ENCODE measurements around the gene SLC6A13.

Gene SLC6A13

DNA sequence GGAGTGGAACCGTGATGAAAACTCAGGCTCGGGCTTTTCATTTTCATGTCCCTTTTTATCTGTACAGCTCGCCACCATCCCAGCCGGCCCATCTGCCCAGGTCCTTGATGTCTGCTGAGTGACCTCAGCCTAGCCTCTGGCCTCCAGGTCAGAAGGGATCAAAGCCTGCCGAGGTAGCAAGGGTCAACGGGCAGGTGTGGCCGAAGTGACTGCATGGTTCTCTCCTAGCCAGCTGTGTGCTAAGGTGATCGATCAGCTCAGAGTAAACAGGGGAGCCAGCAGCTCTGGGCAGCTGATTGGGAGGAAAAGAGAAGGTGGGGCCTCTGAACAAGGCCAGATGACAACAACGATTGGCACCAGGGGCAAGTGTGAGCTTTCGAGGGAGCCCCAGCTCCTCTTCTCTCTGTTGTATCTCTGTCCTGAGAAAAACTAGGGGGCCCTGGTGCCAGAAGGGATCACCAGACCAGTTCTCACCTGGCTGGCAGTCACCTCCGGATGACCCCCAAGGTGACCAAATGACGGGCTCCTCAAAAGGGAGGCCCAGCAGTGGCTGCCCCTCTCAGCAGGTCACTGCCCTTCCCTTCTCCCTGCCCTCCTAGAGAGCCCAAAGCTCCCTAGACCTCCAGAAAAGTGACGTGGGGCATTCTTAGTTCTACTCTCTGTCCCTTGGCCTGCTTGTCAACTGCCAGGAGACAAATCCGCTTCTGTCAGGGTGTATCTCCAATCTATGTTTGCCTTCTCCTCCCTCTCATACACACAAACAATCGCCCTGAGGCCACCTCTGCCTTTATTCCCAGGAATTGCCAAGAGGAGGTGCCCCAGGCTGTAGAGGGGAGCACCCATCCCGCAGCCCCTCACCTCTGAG lies 52.1 kb downstream of the SLC6A13 start:
- Histone ChIP-seq H3K36me3 (no peaks in the 10 kb centered on the region), H3K4me3 (ENCODE audit: low read depth, low read length) (no peak overlapping the region), H3K9me3 (ENCODE audit: severe bottlenecking) (no peaks in the 10 kb centered on the region), H3K27ac (no peak overlapping the region), H3K27me3 (ENCODE audit: insufficient read depth, low read depth, severe bottlenecking) (no peaks in the 10 kb centered on the region)
- no peak for DNase-seq
- TF ChIP-seq, protein P1, sequence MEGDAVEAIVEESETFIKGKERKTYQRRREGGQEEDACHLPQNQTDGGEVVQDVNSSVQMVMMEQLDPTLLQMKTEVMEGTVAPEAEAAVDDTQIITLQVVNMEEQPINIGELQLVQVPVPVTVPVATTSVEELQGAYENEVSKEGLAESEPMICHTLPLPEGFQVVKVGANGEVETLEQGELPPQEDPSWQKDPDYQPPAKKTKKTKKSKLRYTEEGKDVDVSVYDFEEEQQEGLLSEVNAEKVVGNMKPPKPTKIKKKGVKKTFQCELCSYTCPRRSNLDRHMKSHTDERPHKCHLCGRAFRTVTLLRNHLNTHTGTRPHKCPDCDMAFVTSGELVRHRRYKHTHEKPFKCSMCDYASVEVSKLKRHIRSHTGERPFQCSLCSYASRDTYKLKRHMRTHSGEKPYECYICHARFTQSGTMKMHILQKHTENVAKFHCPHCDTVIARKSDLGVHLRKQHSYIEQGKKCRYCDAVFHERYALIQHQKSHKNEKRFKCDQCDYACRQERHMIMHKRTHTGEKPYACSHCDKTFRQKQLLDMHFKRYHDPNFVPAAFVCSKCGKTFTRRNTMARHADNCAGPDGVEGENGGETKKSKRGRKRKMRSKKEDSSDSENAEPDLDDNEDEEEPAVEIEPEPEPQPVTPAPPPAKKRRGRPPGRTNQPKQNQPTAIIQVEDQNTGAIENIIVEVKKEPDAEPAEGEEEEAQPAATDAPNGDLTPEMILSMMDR (IDR thresholded peaks at IDR 0.05; ENCODE audit: low read depth, low read length) = no peak

- H3K9me3 ChIP-seq (ENCODE audit: severe bottlenecking) = no peaks in the 10 kb centered on the region
- no peak for DNase-seq
- H3K27me3 ChIP-seq (ENCODE audit: insufficient read depth, low read depth, severe bottlenecking) = no peaks in the 10 kb centered on the region
- no peak overlapping the region for H3K27ac ChIP-seq
- no peak overlapping the region for H3K4me3 ChIP-seq (ENCODE audit: low read depth, low read length)
- TF ChIP-seq, protein P1 (IDR thresholded peaks at IDR 0.05; ENCODE audit: low read depth, low read length) = no peak
- no peaks in the 10 kb centered on the region for H3K36me3 ChIP-seq
Observed at GRCh38 chr12:209851-210250, 52.8 kb downstream of the SLC6A13 start.

- Histone ChIP-seq H3K9me3 (ENCODE audit: severe bottlenecking) (no peaks in the 10 kb centered on the region), H3K4me3 (ENCODE audit: low read depth, low read length) (no peak overlapping the region), H3K36me3 (no peaks in the 10 kb centered on the region), H3K27ac (no peak overlapping the region), H3K27me3 (ENCODE audit: insufficient read depth, low read depth, severe bottlenecking) (no peaks in the 10 kb centered on the region)
- no peak for DNase-seq
- TF ChIP-seq, protein P1 (IDR thresholded peaks at IDR 0.05; ENCODE audit: low read depth, low read length) = no peak
Observed at GRCh38 chr12:209246-209645, 53.4 kb downstream of the SLC6A13 start.

DNA sequence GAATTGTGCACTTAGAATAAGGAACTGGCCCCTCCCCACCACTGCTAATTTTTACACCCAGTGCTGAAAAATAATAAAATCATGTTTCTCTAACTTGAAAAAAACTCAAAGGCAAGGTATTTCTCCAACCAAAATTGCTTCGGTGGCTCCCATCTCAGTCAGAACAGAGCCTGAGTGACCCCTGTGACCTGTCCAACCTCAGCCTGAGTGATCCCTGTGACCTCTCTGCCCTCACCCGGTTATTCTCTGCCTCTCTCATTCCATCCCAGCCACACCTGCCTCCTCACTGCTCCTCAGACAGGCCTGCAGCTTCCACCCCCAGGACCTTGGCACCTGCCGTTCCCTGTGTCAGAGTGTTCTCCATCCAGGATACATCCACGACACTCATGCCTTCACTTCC lies 53.8 kb downstream of the SLC6A13 start:
- Histone ChIP-seq H3K27me3 (ENCODE audit: insufficient read depth, low read depth, severe bottlenecking) (no peaks in the 10 kb centered on the region), H3K4me3 (ENCODE audit: low read depth, low read length) (no peak overlapping the region), H3K9me3 (ENCODE audit: severe bottlenecking) (no peaks in the 10 kb centered on the region), H3K27ac (no peak overlapping the region), H3K36me3 (no peaks in the 10 kb centered on the region)
- TF ChIP-seq, protein P1 (IDR thresholded peaks at IDR 0.05; ENCODE audit: low read depth, low read length) = no peak
- no peak for DNase-seq

- Histone ChIP-seq H3K36me3 (no peaks in the 10 kb centered on the region), H3K27me3 (ENCODE audit: insufficient read depth, low read depth, severe bottlenecking) (no peaks in the 10 kb centered on the region), H3K27ac (no peak overlapping the region), H3K4me3 (ENCODE audit: low read depth, low read length) (no peak overlapping the region), H3K9me3 (ENCODE audit: severe bottlenecking) (no peaks in the 10 kb centered on the region)
- TF ChIP-seq, protein P1 (IDR thresholded peaks at IDR 0.05; ENCODE audit: low read depth, low read length) = no peak
- no peak for DNase-seq
Observed at GRCh38 chr12:207804-208203, 54.8 kb downstream of the SLC6A13 start.

Measured in WERI-Rb-1 (cell line).